HCT116 (cell line): ENCODE results near the gene TPM2. TPM values are rescaled to one million over a fixed set of nuclear protein-coding genes. Genes with fewer than 3 reads are reported as not detected.

ENCODE experiments used
- ATAC-seq: fragments of 200-7000 bp; cut with Tn5 transposase; 2 replicates; pipeline ENCODE4 v1.9.1; 2020; ENCODE audit warnings: mild to moderate bottlenecking, moderate library complexity
- BruUV-seq: library from RNA; stranded (reverse); fragments of 400-500 nt; replicated peaks from 2 replicates; lab custom pipeline; 2021; lab: Mats Ljungman, UMichigan
- CTCF ChIA-PET: fragments of 300-600 bp; sonication (Branson Sonifier 250); formaldehyde crosslinking; loops from one replicate; lab custom pipeline; 2021; ENCODE audit warnings: antibody characterized with exemption; lab: Charles Lee
- POLR2A ChIA-PET: fragments of 300-600, 350-600 bp; sonication (Branson Sonifier 250); formaldehyde crosslinking; loops from one replicate; lab custom pipeline; 2021; ENCODE audit warnings: antibody characterized with exemption; lab: Charles Lee
- RAD21 ChIA-PET, 2 experiments: fragments of 300-600 bp; sonication (Branson Sonifier 250); formaldehyde crosslinking; loops; one replicate each; lab custom pipeline; 2023; ENCODE audit warnings: low total read pairs in 2 of 2; ENCODE audit not compliant: uncharacterized antibody in 2 of 2, unreplicated experiment in 2 of 2, low non-redundant PET in 1 of 2; lab: Charles Lee
- DNase-seq: peaks from one replicate; pipeline ENCODE4 v3.0.0-alpha.2; 2010; ENCODE audit warnings: low read depth, low spot score
- H2AFZ ChIP-seq: fragments of 200-600 bp; shearing (Covaris generic), sonication (generic); 2 replicates; pipeline ENCODE4 v1.6.1; 2017; ENCODE audit warnings: low read depth, mixed run types, mixed read lengths, antibody characterized with exemption, low read length; ENCODE audit not compliant: poor library complexity, severe bottlenecking
- H3K27ac ChIP-seq: 2 replicates; pipeline ENCODE4 v1.5.1; 2012; ENCODE audit warnings: low read depth, low read length
- H3K27me3 ChIP-seq: fragments of 200-600 bp; sonication (generic); 2 replicates; pipeline ENCODE4 v1.6.1; 2016; ENCODE audit warnings: mixed run types, low read length, mixed read lengths; ENCODE audit not compliant: insufficient read depth
- H3K36me3 ChIP-seq, 2 experiments: fragments of 200-500 bp in 1 of 2; fragments of 200-600 bp in 1 of 2; sonication (Bioruptor generic) in 1 of 2; sonication (generic) in 1 of 2; 2 replicates each; pipeline versions ENCODE4 v1.5.1 to v1.6.1; 2014 to 2016; ENCODE audit warnings: low read length in 2 of 2, inconsistent platforms in 1 of 2, mixed read lengths in 1 of 2, mixed run types in 1 of 2; ENCODE audit not compliant: insufficient read depth in 2 of 2, control insufficient read depth in 1 of 2
- H3K4me1 ChIP-seq, 2 experiments: fragments of 200-600 bp in 1 of 2; sonication (generic) in 1 of 2; 2 replicates each; pipeline versions ENCODE4 v1.5.1 to v1.6.1; 2012 to 2017; ENCODE audit warnings: low read length in 2 of 2, inconsistent platforms in 1 of 2, mild to moderate bottlenecking in 1 of 2, mixed read lengths in 1 of 2, mixed run types in 1 of 2, moderate library complexity in 1 of 2; ENCODE audit not compliant: insufficient read depth in 2 of 2, control insufficient read depth in 1 of 2
- H3K4me2 ChIP-seq: fragments of 200-600 bp; sonication (generic); 2 replicates; pipeline ENCODE4 v1.6.1; 2017; ENCODE audit warnings: mixed run types, low read length, mixed read lengths
- H3K4me3 ChIP-seq, 2 experiments: fragments of 200-600 bp in 1 of 2; sonication (generic) in 1 of 2; replicated peaks in 1 of 2; 2 replicates each; pipeline ENCODE4 v1.5.1; 2011 to 2016; ENCODE audit warnings: low read length in 2 of 2, control low read depth in 1 of 2, low read depth in 1 of 2, mild to moderate bottlenecking in 1 of 2, mixed read lengths in 1 of 2, mixed run types in 1 of 2
- H3K79me2 ChIP-seq: fragments of 200-600 bp; sonication (generic); 2 replicates; pipeline ENCODE4 v1.6.1; 2017; ENCODE audit warnings: mild to moderate bottlenecking, mixed run types, low read length, moderate library complexity, mixed read lengths; ENCODE audit not compliant: insufficient read depth
- H3K9ac ChIP-seq: fragments of 200-600 bp; sonication (generic); 2 replicates; pipeline ENCODE4 v1.6.1; 2016; ENCODE audit warnings: low read length, mixed read lengths
- H3K9me2 ChIP-seq: fragments of 200-600 bp; sonication (generic), shearing (Covaris generic); 2 replicates; pipeline ENCODE4 v1.6.1; 2017; ENCODE audit warnings: mixed run types, mild to moderate bottlenecking, moderate library complexity; ENCODE audit not compliant: insufficient read depth
- H3K9me3 ChIP-seq, 2 experiments: fragments of 200-500 bp in 1 of 2; fragments of 200-600 bp in 1 of 2; sonication (Bioruptor generic) in 1 of 2; sonication (generic) in 1 of 2; 2 replicates each; pipeline ENCODE4 v1.6.1; 2014 to 2017; ENCODE audit warnings: low read length in 2 of 2, mixed read lengths in 2 of 2, inconsistent platforms in 1 of 2, low read depth in 1 of 2, mild to moderate bottlenecking in 1 of 2, mixed run types in 1 of 2, moderate library complexity in 1 of 2; ENCODE audit not compliant: control insufficient read depth in 1 of 2, insufficient read depth in 1 of 2
- H4K20me1 ChIP-seq: fragments of 200-600 bp; sonication (generic), shearing (Covaris generic); 2 replicates; pipeline ENCODE4 v1.6.1; 2017; ENCODE audit warnings: mixed run types, mild to moderate bottlenecking, moderate library complexity; ENCODE audit not compliant: insufficient read depth
- EGR1 ChIP-seq: IDR thresholded peaks from 2 replicates; pipeline ENCODE4 v1.6.1; 2012; ENCODE audit warnings: low read depth
- EZH2 ChIP-seq: fragments of 200-600 bp; sonication (generic); IDR thresholded peaks from 2 replicates; pipeline ENCODE4 v1.6.1; 2017; ENCODE audit warnings: antibody characterized with exemption, mixed run types
- FOSL1 ChIP-seq: IDR thresholded peaks from 2 replicates; pipeline ENCODE4 v1.6.1; 2012; ENCODE audit warnings: low read depth
- POLR2A ChIP-seq: IDR thresholded peaks from 2 replicates; pipeline ENCODE4 v1.7.0; 2011; ENCODE audit warnings: borderline replicate concordance; ENCODE audit not compliant: insufficient read depth, insufficient read length; ENCODE audit errors: extremely low read depth
- POLR2AphosphoS5 ChIP-seq: IDR thresholded peaks from 2 replicates; pipeline ENCODE4 v1.6.1; 2011; ENCODE audit warnings: mild to moderate bottlenecking, low read depth, low read length, moderate library complexity
- RAD21 ChIP-seq: IDR thresholded peaks from 2 replicates; pipeline ENCODE4 v1.6.1; 2012; ENCODE audit warnings: low read depth, mild to moderate bottlenecking
- SIN3A ChIP-seq: IDR thresholded peaks from 2 replicates; pipeline ENCODE4 v1.6.1; 2012; ENCODE audit warnings: low read depth
- TCF7L2 ChIP-seq: IDR thresholded peaks from 2 replicates; pipeline ENCODE4 v1.7.0; 2011; ENCODE audit warnings: borderline replicate concordance, inconsistent platforms; ENCODE audit not compliant: insufficient read depth, insufficient read length; ENCODE audit errors: extremely low read depth
- ZNF274 ChIP-seq: fragments of 200-500 bp; sonication (Bioruptor generic); IDR thresholded peaks from 2 replicates; pipeline ENCODE4 v1.6.1; 2014; ENCODE audit warnings: mild to moderate bottlenecking, low read depth, low read length, inconsistent platforms
- intact Hi-C: fragments of 100-400 bp; cut with micrococcal nuclease; formaldehyde crosslinking; loops from 2 replicates; pipeline ENCODE4 v1.10.0; 2022
- total RNA-seq: library from RNA; stranded (reverse); gene quantifications from one replicate; pipeline ENCODE4 v1.2.1, GENCODE V29; 2021; ENCODE audit not compliant: unreplicated experiment
- TF ChIP-seq, protein P1 (sequence below): IDR thresholded peaks from 2 replicates; pipeline ENCODE4 v1.6.1; 2011; ENCODE audit warnings: mild to moderate bottlenecking, low read length, moderate library complexity; ENCODE audit not compliant: insufficient replicate concordance; ENCODE audit errors: extremely low read depth
- TF ChIP-seq, protein P2 (sequence below), 3 experiments: fragments of 200-600 bp in 1 of 3; sonication (generic) in 1 of 3; IDR thresholded peaks in 2 of 3; conservative IDR thresholded peaks in 1 of 3; 2 replicates each; pipeline ENCODE4 v1.5.1; 2012 to 2017; ENCODE audit warnings: low read depth in 2 of 3, low read length in 2 of 3, antibody characterized with exemption in 1 of 3, borderline replicate concordance in 1 of 3, control low read depth in 1 of 3, mild to moderate bottlenecking in 1 of 3, mixed read lengths in 1 of 3, mixed run types in 1 of 3, moderate library complexity in 1 of 3; ENCODE audit not compliant: insufficient read depth in 1 of 3
- TF ChIP-seq, protein P3 (sequence below): IDR thresholded peaks from 2 replicates; pipeline ENCODE4 v1.6.1; 2012

TPM2 gene
- total RNA-seq, 1 experiment from 2014 or later, result 278 TPM

DNA sequence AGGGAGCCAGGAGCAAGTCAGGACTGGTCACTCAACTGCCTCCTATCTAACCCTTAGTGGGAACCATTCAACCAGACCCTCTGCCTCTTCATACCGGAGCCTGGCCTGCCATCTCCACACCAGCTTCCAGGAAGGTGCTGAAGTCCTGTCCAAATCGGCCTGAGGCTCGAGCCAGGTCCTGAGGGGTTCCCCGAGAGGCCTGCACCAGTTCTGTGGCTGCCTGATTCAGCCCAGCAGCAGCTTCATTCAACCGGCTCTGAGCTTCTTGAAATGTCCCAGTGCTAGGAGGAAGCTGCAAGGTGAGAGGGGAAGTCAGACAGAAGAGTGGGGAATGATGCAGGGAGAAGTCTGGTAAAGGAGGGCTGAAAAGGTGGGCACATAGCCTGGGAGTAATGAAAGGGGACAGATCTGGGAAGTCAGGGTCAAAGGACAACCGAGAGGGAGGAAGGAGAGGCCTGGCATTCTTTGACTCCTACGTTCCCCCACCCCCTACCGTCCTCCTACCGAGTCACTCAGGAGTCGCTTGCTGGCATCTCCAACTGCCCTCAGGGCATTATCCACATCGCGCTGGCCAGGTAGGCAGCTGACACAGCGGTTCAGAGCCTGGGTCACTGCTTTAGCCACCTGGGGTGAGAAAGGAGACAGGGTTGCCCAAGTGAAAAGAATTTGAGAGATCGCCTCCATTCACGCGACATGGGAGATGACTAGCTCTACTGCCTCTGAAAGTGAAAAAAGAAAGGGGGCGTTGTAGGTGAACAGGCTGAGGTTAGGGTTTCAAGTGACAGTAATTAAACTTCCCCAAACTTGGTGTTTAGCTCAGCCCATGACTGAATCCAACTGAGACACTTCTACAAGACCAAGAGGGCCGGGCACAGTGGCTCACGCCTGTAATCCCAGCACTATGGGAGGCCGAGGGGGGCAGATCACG, 22.0 kb upstream of the TPM2 start:
- peaks cover 63 to 64% of the 10 kb centered on the region in 2 experiments for H3K36me3 ChIP-seq
- TSS peak; percentile 23 for BruUV-seq

DNA sequence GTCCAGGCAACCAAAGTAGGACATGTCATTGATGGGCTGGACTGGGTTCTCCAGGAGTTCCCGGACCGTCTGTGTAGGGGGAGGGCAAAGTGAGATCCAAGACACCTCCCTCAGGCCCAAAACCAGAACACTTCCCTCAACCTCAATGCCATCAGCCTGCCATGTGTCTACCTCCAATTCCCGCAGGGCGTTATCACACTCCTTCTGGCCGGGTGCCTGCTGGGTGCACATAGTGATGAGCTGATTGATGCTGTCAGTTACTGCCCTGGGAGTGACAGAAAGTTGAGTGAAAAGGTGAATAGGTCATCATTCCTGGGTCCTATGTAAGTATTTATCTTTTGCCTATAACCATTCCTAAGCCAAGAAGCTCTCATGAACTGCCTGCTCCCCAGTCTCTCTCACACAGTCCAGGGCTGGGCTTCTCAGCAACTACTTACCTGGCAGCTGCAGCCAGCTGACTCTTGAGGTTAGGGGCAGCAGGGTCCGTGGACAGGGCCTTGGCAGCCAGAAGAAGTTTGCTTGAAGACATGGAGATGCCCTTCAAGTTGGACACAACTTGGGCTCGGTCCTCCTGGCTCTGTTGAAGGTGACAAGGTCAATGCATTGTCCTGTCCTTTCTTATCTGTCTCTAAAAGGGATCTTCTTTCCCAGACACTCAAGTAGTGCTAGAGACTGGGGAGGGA, 21.2 kb upstream of the TPM2 start:
- no peak overlapping the region for H3K4me3 ChIP-seq
- ATAC-seq (no peak), DNase-seq (no peak)
- H3K9ac ChIP-seq, result no peak overlapping the region
- H3K9me2 ChIP-seq, result no peaks in the 10 kb centered on the region
- H3K27ac ChIP-seq, result no peak overlapping the region
- H3K36me3 ChIP-seq, result peaks cover 64 to 65% of the 10 kb centered on the region in 2 experiments
- ChIA-PET CTCF (interaction anchor here (1.3 kb wide), 1 partner anchor 14 kb away, joined by 4 read pairs; no protein-coding TSS in a partner anchor), POLR2A (no interaction called here), RAD21 (no interaction called here)
- TF ChIP-seq, protein P1, sequence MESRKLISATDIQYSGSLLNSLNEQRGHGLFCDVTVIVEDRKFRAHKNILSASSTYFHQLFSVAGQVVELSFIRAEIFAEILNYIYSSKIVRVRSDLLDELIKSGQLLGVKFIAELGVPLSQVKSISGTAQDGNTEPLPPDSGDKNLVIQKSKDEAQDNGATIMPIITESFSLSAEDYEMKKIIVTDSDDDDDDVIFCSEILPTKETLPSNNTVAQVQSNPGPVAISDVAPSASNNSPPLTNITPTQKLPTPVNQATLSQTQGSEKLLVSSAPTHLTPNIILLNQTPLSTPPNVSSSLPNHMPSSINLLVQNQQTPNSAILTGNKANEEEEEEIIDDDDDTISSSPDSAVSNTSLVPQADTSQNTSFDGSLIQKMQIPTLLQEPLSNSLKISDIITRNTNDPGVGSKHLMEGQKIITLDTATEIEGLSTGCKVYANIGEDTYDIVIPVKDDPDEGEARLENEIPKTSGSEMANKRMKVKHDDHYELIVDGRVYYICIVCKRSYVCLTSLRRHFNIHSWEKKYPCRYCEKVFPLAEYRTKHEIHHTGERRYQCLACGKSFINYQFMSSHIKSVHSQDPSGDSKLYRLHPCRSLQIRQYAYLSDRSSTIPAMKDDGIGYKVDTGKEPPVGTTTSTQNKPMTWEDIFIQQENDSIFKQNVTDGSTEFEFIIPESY, result no peak
- TF ChIP-seq SIN3A (no peak), RAD21 (no peak), EGR1 (no peak), POLR2AphosphoS5 (no peak), FOSL1 (no peak), POLR2A (no peak), TCF7L2 (no peak), EZH2 (no peak), ZNF274 (no peak)
- TF ChIP-seq, protein P2, sequence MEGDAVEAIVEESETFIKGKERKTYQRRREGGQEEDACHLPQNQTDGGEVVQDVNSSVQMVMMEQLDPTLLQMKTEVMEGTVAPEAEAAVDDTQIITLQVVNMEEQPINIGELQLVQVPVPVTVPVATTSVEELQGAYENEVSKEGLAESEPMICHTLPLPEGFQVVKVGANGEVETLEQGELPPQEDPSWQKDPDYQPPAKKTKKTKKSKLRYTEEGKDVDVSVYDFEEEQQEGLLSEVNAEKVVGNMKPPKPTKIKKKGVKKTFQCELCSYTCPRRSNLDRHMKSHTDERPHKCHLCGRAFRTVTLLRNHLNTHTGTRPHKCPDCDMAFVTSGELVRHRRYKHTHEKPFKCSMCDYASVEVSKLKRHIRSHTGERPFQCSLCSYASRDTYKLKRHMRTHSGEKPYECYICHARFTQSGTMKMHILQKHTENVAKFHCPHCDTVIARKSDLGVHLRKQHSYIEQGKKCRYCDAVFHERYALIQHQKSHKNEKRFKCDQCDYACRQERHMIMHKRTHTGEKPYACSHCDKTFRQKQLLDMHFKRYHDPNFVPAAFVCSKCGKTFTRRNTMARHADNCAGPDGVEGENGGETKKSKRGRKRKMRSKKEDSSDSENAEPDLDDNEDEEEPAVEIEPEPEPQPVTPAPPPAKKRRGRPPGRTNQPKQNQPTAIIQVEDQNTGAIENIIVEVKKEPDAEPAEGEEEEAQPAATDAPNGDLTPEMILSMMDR (IDR thresholded peaks at IDR 0.05 in 2 of 3, conservative IDR thresholded peaks at IDR 0.05 in 1 of 3; ENCODE audit: borderline replicate concordance in 1 of 3, insufficient read depth in 1 of 3, low read depth in 2 of 3, low read length in 2 of 3), result no peak
- TF ChIP-seq, protein P3, sequence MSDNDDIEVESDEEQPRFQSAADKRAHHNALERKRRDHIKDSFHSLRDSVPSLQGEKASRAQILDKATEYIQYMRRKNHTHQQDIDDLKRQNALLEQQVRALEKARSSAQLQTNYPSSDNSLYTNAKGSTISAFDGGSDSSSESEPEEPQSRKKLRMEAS, result no peak
- no peaks in the 10 kb centered on the region for H4K20me1 ChIP-seq
- no peak overlapping the region for H3K4me2 ChIP-seq
- no peaks in the 10 kb centered on the region for H3K79me2 ChIP-seq
- no peaks in the 10 kb centered on the region for H3K4me1 ChIP-seq
- H3K9me3 ChIP-seq, result no peaks in the 10 kb centered on the region
- H3K27me3 ChIP-seq, result no peaks in the 10 kb centered on the region
- H2AFZ ChIP-seq, result no peak overlapping the region
- intact Hi-C loops, result no loop called here
- no TSS peak for BruUV-seq

More for the DNA sequence above, 22.0 kb upstream of the TPM2 start:
- no peak for ATAC-seq
- Histone ChIP-seq H2AFZ (no peak overlapping the region), H3K27me3 (no peaks in the 10 kb centered on the region), H3K79me2 (no peaks in the 10 kb centered on the region), H3K27ac (no peak overlapping the region), H3K4me1 (no peaks in the 10 kb centered on the region), H4K20me1 (no peaks in the 10 kb centered on the region), H3K4me2 (no peak overlapping the region), H3K4me3 (no peak overlapping the region), H3K9ac (no peak overlapping the region), H3K9me2 (no peaks in the 10 kb centered on the region), H3K9me3 (no peaks in the 10 kb centered on the region)
- DNase-seq, result no peak
- TF ChIP-seq RAD21 (no peak), POLR2AphosphoS5 (no peak)
- intact Hi-C loops, result no loop called here
- ChIA-PET POLR2A (interaction anchor here (1.1 kb wide), 1 partner anchor 16 kb away, joined by 3 read pairs; no protein-coding TSS in a partner anchor), CTCF (interaction anchor here (1.3 kb wide), 1 partner anchor 15 kb away, joined by 4 read pairs; no protein-coding TSS in a partner anchor), RAD21 (no interaction called here)
